HPDE6-E6E7 (cell line): ENCODE data around the gene TMEM44.
"Not testable (repeated sequence)": the region's sequence is repeated elsewhere in the genome, so short reads cannot be mapped to it uniquely, and the experiment has no call there.

Source experiments
- DNase-seq: peaks from one replicate; pipeline ENCODE4 v3.0.0; 2011; ENCODE audit warnings: missing footprints; ENCODE audit errors: extremely low spot score

Gene TMEM44

GRCh38 chr3:194610689-194611088 lies 22.5 kb downstream of the TMEM44 start:
- no peak for DNase-seq

- DNase-seq: no peak
Observed at GRCh38 chr3:194609601-194610000, 23.6 kb downstream of the TMEM44 start.

- no peak for DNase-seq
Observed at GRCh38 chr3:194608981-194609380, 24.2 kb downstream of the TMEM44 start.

GRCh38 chr3:194607592-194608389 lies 25.4 kb downstream of the TMEM44 start:
- DNase-seq: no peak

GRCh38 chr3:194606941-194607340 lies 26.3 kb downstream of the TMEM44 start:
- no peak for DNase-seq

- no peak for DNase-seq
Observed at GRCh38 chr3:194606163-194606562, 27.1 kb downstream of the TMEM44 start.

GRCh38 chr3:194605314-194605713 lies 27.9 kb downstream of the TMEM44 start:
- not testable (repeated sequence) for DNase-seq

- DNase-seq: no peak
Observed at GRCh38 chr3:194604837-194605236, 28.4 kb downstream of the TMEM44 start.

- no peak for DNase-seq
Observed at GRCh38 chr3:194604126-194604525, 29.1 kb downstream of the TMEM44 start.

GRCh38 chr3:194602669-194603171 lies 30.5 kb downstream of the TMEM44 start:
- no peak for DNase-seq

- DNase-seq: no peak
Observed at GRCh38 chr3:194598771-194599557, 34.3 kb downstream of the TMEM44 start.

GRCh38 chr3:194596906-194597305 lies 36.3 kb downstream of the TMEM44 start:
- no peak for DNase-seq

GRCh38 chr3:194592798-194593752 lies 40.1 kb downstream of the TMEM44 start:
- DNase-seq: peak; percentile 93

GRCh38 chr3:194588741-194589140 lies 44.5 kb downstream of the TMEM44 start:
- no peak for DNase-seq

GRCh38 chr3:194588236-194588635 lies 45.0 kb downstream of the TMEM44 start:
- DNase-seq: no peak

- no peak for DNase-seq
Observed at GRCh38 chr3:194587438-194587931, 45.7 kb downstream of the TMEM44 start.

GRCh38 chr3:194586836-194587235 lies 46.4 kb downstream of the TMEM44 start:
- DNase-seq: no peak

GRCh38 chr3:194585880-194586281 lies 47.3 kb downstream of the TMEM44 start:
- DNase-seq: no peak

- no peak for DNase-seq
Observed at GRCh38 chr3:194584866-194585265, 48.4 kb downstream of the TMEM44 start.

- no peak for DNase-seq
Observed at GRCh38 chr3:194584320-194584776, 48.9 kb downstream of the TMEM44 start.

GRCh38 chr3:194582196-194582905 lies 50.9 kb downstream of the TMEM44 start:
- no peak for DNase-seq
